Liver (tissue), 3 donors: Measurements from ENCODE around the gene PCDHA7.
"Not testable (repeated sequence)": the region's sequence is repeated elsewhere in the genome, so short reads cannot be mapped to it uniquely, and the experiment has no call there.

Experiments
- HNF4A ChIP-seq, 2 donors: conservative IDR thresholded peaks; 2 replicates each; pipeline ENCODE4 v1.6.1; 2016; ENCODE audit warnings: antibody characterized with exemption in 2 of 2, mild to moderate bottlenecking in 2 of 2
- JUND ChIP-seq, 2 donors: IDR thresholded peaks; 2 replicates each; pipeline ENCODE4 v1.6.1; 2016; ENCODE audit warnings: antibody characterized with exemption in 2 of 2
- NR2F2 ChIP-seq: IDR thresholded peaks from 2 replicates; pipeline ENCODE4 v1.6.1; 2016; ENCODE audit warnings: antibody characterized with exemption
- RAD21 ChIP-seq, 2 donors: IDR thresholded peaks; 2 replicates each; pipeline ENCODE4 v1.6.1; 2016; ENCODE audit warnings: antibody characterized with exemption in 2 of 2, mild to moderate bottlenecking in 2 of 2
- SP1 ChIP-seq: IDR thresholded peaks from 2 replicates; pipeline ENCODE4 v1.6.1; 2018; ENCODE audit warnings: antibody characterized with exemption, mild to moderate bottlenecking
- TAF1 ChIP-seq: conservative IDR thresholded peaks from 2 replicates; pipeline ENCODE4 v1.6.1; 2016; ENCODE audit warnings: antibody characterized with exemption, mild to moderate bottlenecking
- TF ChIP-seq, protein P1 (sequence below): IDR thresholded peaks from 2 replicates; pipeline ENCODE4 v1.6.1; 2016; ENCODE audit warnings: antibody characterized with exemption
- TF ChIP-seq, protein P2 (sequence below): fragments of 150-350 bp; IDR thresholded peaks from 2 replicates; pipeline ENCODE4 v1.5.1; 2017; ENCODE audit warnings: improper control_type of control experiment, low read depth, low read length; ENCODE audit not compliant: missing input control
- TF ChIP-seq, protein P3 (sequence below): IDR thresholded peaks from 2 replicates; pipeline ENCODE4 v1.6.1; 2016; ENCODE audit warnings: antibody characterized with exemption
- TF ChIP-seq, protein P4 (sequence below): IDR thresholded peaks from 2 replicates; pipeline ENCODE4 v1.6.1; 2016; ENCODE audit warnings: antibody characterized with exemption
- donor health status: healthy.
- donor health status: healthy.

DNA sequence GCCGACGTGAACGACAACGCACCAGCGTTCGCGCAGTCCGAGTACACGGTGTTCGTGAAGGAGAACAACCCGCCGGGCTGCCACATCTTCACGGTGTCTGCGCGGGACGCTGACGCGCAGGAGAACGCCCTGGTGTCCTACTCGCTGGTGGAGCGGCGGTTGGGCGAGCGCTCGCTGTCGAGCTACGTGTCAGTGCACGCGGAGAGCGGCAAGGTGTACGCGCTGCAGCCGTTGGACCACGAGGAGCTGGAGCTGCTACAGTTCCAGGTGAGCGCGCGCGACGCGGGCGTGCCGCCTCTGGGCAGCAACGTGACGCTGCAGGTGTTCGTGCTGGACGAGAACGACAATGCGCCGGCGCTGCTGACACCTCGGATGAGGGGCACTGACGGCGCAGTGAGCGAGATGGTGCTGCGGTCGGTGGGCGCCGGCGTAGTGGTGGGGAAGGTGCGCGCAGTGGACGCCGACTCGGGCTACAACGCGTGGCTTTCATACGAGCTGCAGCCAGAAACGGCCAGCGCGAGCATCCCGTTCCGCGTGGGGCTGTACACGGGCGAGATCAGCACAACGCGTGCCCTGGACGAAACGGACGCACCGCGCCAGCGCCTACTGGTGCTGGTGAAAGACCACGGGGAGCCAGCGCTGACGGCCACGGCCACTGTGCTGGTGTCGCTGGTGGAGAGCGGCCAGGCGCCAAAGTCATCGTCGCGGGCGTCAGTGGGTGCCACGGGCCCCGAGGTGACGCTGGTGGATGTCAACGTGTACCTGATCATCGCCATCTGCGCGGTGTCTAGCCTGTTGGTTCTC is 16.0 kb downstream of the PCDHA7 start:
- TF ChIP-seq, protein P1, sequence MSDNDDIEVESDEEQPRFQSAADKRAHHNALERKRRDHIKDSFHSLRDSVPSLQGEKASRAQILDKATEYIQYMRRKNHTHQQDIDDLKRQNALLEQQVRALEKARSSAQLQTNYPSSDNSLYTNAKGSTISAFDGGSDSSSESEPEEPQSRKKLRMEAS = not testable (repeated sequence)
- TF ChIP-seq, protein P2, sequence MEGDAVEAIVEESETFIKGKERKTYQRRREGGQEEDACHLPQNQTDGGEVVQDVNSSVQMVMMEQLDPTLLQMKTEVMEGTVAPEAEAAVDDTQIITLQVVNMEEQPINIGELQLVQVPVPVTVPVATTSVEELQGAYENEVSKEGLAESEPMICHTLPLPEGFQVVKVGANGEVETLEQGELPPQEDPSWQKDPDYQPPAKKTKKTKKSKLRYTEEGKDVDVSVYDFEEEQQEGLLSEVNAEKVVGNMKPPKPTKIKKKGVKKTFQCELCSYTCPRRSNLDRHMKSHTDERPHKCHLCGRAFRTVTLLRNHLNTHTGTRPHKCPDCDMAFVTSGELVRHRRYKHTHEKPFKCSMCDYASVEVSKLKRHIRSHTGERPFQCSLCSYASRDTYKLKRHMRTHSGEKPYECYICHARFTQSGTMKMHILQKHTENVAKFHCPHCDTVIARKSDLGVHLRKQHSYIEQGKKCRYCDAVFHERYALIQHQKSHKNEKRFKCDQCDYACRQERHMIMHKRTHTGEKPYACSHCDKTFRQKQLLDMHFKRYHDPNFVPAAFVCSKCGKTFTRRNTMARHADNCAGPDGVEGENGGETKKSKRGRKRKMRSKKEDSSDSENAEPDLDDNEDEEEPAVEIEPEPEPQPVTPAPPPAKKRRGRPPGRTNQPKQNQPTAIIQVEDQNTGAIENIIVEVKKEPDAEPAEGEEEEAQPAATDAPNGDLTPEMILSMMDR = not testable (repeated sequence)
- TF ChIP-seq, protein P3, sequence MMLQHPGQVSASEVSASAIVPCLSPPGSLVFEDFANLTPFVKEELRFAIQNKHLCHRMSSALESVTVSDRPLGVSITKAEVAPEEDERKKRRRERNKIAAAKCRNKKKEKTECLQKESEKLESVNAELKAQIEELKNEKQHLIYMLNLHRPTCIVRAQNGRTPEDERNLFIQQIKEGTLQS = not testable (repeated sequence)
- not testable (repeated sequence) for TF ChIP-seq RAD21 (IDR thresholded peaks at IDR 0.05); NR2F2; JUND (IDR thresholded peaks at IDR 0.05); TAF1; HNF4A (conservative IDR thresholded peaks at IDR 0.05); SP1
- TF ChIP-seq, protein P4, sequence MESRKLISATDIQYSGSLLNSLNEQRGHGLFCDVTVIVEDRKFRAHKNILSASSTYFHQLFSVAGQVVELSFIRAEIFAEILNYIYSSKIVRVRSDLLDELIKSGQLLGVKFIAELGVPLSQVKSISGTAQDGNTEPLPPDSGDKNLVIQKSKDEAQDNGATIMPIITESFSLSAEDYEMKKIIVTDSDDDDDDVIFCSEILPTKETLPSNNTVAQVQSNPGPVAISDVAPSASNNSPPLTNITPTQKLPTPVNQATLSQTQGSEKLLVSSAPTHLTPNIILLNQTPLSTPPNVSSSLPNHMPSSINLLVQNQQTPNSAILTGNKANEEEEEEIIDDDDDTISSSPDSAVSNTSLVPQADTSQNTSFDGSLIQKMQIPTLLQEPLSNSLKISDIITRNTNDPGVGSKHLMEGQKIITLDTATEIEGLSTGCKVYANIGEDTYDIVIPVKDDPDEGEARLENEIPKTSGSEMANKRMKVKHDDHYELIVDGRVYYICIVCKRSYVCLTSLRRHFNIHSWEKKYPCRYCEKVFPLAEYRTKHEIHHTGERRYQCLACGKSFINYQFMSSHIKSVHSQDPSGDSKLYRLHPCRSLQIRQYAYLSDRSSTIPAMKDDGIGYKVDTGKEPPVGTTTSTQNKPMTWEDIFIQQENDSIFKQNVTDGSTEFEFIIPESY = not testable (repeated sequence)
